Measurements from ENCODE around the gene OR2AT4.

DNA sequence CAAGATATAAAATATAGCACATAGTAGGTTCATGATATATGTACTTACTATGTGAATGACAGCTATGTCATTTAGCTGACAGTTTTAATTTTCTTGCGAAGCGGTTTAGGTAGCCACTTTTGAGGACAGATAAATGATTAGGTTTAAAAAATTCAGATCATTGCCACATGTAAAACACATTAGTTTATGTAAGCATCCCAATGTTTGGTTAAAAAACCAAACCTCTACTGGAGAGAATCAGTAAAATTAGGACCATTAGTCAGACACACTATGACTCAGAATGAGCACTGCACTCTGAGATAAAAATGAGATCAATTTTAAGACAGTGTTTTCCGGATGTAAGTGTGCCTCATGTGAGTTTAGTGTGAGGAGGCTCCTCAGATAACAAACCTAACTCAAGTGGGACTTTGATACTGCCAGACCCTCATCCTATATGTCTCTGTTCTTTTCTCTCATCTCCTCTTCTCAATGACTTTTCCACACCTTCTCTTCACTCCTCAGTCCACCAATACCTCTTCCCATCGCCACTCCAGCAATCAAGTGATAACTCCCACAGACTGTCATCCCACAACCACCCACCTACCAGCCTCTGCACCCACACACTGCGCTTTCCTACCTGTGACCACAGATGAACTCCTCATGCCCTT lies 6.8 kb upstream of the OR2AT4 start:
- TF ChIP-seq, protein P1, sequence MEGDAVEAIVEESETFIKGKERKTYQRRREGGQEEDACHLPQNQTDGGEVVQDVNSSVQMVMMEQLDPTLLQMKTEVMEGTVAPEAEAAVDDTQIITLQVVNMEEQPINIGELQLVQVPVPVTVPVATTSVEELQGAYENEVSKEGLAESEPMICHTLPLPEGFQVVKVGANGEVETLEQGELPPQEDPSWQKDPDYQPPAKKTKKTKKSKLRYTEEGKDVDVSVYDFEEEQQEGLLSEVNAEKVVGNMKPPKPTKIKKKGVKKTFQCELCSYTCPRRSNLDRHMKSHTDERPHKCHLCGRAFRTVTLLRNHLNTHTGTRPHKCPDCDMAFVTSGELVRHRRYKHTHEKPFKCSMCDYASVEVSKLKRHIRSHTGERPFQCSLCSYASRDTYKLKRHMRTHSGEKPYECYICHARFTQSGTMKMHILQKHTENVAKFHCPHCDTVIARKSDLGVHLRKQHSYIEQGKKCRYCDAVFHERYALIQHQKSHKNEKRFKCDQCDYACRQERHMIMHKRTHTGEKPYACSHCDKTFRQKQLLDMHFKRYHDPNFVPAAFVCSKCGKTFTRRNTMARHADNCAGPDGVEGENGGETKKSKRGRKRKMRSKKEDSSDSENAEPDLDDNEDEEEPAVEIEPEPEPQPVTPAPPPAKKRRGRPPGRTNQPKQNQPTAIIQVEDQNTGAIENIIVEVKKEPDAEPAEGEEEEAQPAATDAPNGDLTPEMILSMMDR (IDR thresholded peaks at IDR 0.05 in 8 of 11, conservative IDR thresholded peaks at IDR 0.05 in 3 of 11), result no peak
- TF ChIP-seq POLR2AphosphoS5 (IDR thresholded peaks at IDR 0.05) (no peak), POLR2A (IDR thresholded peaks at IDR 0.05) (no peak)
